Neural cell (in vitro differentiated cells): ENCODE measurements around the gene DACH1. TPM values are rescaled to one million over a fixed set of nuclear protein-coding genes. Genes with fewer than 3 reads are reported as not detected.
A peak's percentile ranks its signal among the peaks of the same experiment; 100 is the strongest.

Source experiments
- H2AFZ ChIP-seq: fragments of 200-600, 300-800 bp; sonication (generic), shearing (Covaris generic); 2 replicates; pipeline ENCODE4 v1.6.0; 2014; ENCODE audit warnings: low read depth, mild to moderate bottlenecking, antibody characterized with exemption, low read length, moderate library complexity
- H3F3A ChIP-seq: fragments of 200-600 bp; shearing (Covaris generic); 2 replicates; pipeline ENCODE4 v1.6.1; 2016; ENCODE audit warnings: mild to moderate bottlenecking, moderate library complexity, mixed read lengths, antibody characterized with exemption, low read length; ENCODE audit not compliant: insufficient read depth, poor library complexity, severe bottlenecking
- H3K27ac ChIP-seq: fragments of 200-600, 300-800 bp; sonication (generic), shearing (Covaris generic); 2 replicates; pipeline ENCODE4 v1.5.1; 2014; ENCODE audit warnings: mild to moderate bottlenecking, low read length, moderate library complexity
- H3K27me3 ChIP-seq: fragments of 300-800, 200-600 bp; sonication (generic), shearing (Covaris generic); 2 replicates; pipeline ENCODE4 v1.6.0; 2014; ENCODE audit warnings: mild to moderate bottlenecking, low read depth, low read length, moderate library complexity; ENCODE audit not compliant: insufficient read depth
- H3K36me3 ChIP-seq: fragments of 300-800, 200-600 bp; sonication (generic), shearing (Covaris generic); 2 replicates; pipeline ENCODE4 v1.5.1; 2014; ENCODE audit warnings: mild to moderate bottlenecking, antibody characterized with exemption, low read length, moderate library complexity; ENCODE audit not compliant: insufficient read depth
- H3K4me2 ChIP-seq: fragments of 300-800, 200-600 bp; sonication (generic), shearing (Covaris generic); 2 replicates; pipeline ENCODE4 v1.6.0; 2014; ENCODE audit warnings: mild to moderate bottlenecking, low read length
- H3K4me3 ChIP-seq: fragments of 300-800, 200-600 bp; sonication (generic), shearing (Covaris generic); 2 replicates; pipeline ENCODE4 v1.5.1; 2014; ENCODE audit warnings: mild to moderate bottlenecking, low read length, moderate library complexity
- H3K79me2 ChIP-seq: fragments of 200-600 bp; shearing (Covaris generic); replicated peaks from 2 replicates; pipeline ENCODE4 v1.6.0; 2014; ENCODE audit warnings: mild to moderate bottlenecking, low read length, moderate library complexity; ENCODE audit not compliant: insufficient read depth
- H3K9ac ChIP-seq: fragments of 300-800, 200-600 bp; sonication (generic), shearing (Covaris generic); 2 replicates; pipeline ENCODE4 v1.6.1; 2016; ENCODE audit warnings: mild to moderate bottlenecking, low read length, mixed read lengths
- H3K9me2 ChIP-seq: fragments of 200-600 bp; shearing (Covaris generic); 2 replicates; pipeline ENCODE4 v1.6.1; 2016; ENCODE audit warnings: mild to moderate bottlenecking, low read length, mixed read lengths; ENCODE audit not compliant: insufficient read depth
- H3K9me3 ChIP-seq: fragments of 200-600, 300-800 bp; sonication (generic), shearing (Covaris generic); 2 replicates; pipeline ENCODE4 v1.6.1; 2016; ENCODE audit warnings: mild to moderate bottlenecking, mixed run types, low read length, moderate library complexity, mixed read lengths
- H4K20me1 ChIP-seq: fragments of 200-600 bp; shearing (Covaris generic); 2 replicates; pipeline ENCODE4 v1.6.1; 2016; ENCODE audit warnings: mild to moderate bottlenecking, mixed run types; ENCODE audit not compliant: insufficient read depth
- EP300 ChIP-seq: fragments of 450-650 bp; conservative IDR thresholded peaks from 2 replicates; pipeline ENCODE4 v1.6.1; 2014; ENCODE audit warnings: antibody characterized with exemption, mild to moderate bottlenecking, moderate library complexity; ENCODE audit not compliant: poor library complexity, severe bottlenecking
- EZH2 ChIP-seq: fragments of 200-600, 300-800 bp; shearing (Covaris generic), sonication (generic); IDR thresholded peaks from 2 replicates; pipeline ENCODE4 v1.6.1; 2014; ENCODE audit warnings: antibody characterized with exemption, low read length, borderline replicate concordance, mild to moderate bottlenecking; ENCODE audit not compliant: insufficient read depth, poor library complexity, severe bottlenecking
- MXI1 ChIP-seq: fragments of 450-650 bp; conservative IDR thresholded peaks from 2 replicates; pipeline ENCODE4 v1.6.1; 2014; ENCODE audit warnings: antibody characterized with exemption, mild to moderate bottlenecking; ENCODE audit not compliant: poor library complexity, severe bottlenecking
- POLR2AphosphoS5 ChIP-seq: IDR thresholded peaks from 2 replicates; pipeline ENCODE4 v1.6.1; 2012
- RAD21 ChIP-seq: fragments of 450-650 bp; conservative IDR thresholded peaks from 2 replicates; pipeline ENCODE4 v1.6.1; 2014; ENCODE audit warnings: antibody characterized with exemption, mild to moderate bottlenecking, moderate library complexity
- SMC3 ChIP-seq: fragments of 450-650 bp; conservative IDR thresholded peaks from 2 replicates; pipeline ENCODE4 v1.6.1; 2014; ENCODE audit warnings: antibody characterized with exemption, mild to moderate bottlenecking, moderate library complexity; ENCODE audit not compliant: poor library complexity
- TAF1 ChIP-seq: IDR thresholded peaks from 2 replicates; pipeline ENCODE4 v1.6.1; 2012; ENCODE audit warnings: low read depth
- polyA plus RNA-seq: library from polyadenylated mRNA; depleted of rRNA; stranded (reverse); fragments of >200 nt; gene quantifications from 2 replicates; pipeline ENCODE4 v1.2.3, GENCODE V29; 2014
- TF ChIP-seq, protein P1 (sequence below): IDR thresholded peaks from 2 replicates; pipeline ENCODE4 v1.6.1; 2012; ENCODE audit warnings: borderline replicate concordance
- TF ChIP-seq, protein P2 (sequence below): fragments of 450-650 bp; IDR thresholded peaks from 2 replicates; pipeline ENCODE4 v1.5.1; 2014; ENCODE audit warnings: antibody characterized with exemption, mild to moderate bottlenecking, moderate library complexity; ENCODE audit not compliant: poor library complexity, severe bottlenecking

The DACH1 gene
- polyA plus RNA-seq, 1 donor from 2014 or later, result 20.0 TPM

DNA sequence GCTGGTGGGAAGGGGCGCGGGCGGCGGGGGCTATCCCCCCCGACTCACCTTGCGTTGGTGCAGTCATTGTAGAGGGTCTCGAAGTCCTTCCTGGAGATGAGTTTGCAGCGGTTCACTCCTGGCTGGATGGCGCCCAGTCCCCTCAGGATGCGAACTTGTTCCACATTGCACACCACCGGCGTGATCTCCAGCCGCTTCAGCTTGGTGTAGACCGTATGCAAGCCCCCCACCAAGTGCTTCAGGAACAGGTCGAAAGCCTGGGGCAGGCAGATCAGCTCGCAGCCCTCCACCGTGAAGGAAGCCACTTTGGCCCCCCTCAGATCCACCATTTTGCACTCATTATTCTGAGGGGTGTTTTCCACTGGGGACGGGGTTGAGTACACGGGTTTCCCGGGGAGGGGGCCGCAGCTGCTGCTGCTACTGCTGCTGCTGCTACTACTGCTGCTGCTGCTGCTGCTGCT, 1.1 kb downstream of the DACH1 start:
- no peaks in the 10 kb centered on the region for H3K9me3 ChIP-seq

DNA sequence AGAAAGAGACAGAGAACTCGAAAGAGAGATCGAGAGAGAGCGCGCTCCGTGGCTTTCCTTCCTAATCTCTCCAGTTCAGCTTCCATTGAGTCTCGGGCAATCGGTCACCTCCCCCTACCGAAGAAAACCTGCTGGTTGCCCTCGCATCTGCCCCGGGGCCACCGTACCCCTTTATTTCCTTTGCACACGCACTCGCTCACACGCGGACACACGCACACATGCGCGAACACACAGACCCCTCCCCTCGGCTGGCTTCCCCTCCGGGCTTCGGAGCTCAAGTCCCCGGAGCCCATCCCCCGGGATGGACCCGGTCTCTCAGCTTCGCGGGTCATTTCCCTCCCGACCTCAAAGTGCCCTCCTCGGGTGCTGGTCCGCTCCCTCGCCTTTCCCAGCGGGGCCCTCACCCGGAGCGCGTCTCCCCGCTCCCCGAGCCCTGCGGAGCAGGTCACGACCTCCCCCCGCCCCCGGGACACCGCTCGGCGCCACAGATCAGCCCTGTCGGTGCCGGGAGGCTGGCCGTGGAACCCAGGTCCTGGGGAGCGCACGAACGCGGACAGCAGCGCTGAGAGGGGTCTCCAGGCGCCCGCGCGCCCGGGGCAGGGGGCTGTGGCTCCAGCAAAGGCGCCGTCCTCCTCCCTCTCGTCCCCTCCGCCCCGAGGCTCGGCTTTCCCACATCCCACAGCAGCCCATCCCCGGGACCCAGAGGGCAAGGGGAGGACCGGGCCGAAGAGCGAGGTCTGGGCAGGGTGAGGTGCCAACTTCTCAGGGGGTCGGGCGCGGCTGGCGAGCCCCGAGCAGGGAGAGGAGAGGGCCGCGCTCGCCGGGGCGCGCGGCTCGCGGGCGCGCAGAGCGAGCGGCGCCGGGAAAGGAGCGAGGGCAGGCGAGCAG, 1.8 kb downstream of the DACH1 start:
- Histone ChIP-seq H4K20me1 (no peaks in the 10 kb centered on the region), H3K27ac (peak overlapping the region; percentile 71)
- TF ChIP-seq EZH2, result no peak
- TF ChIP-seq POLR2AphosphoS5, result no peak
- peak; percentile 10 for TF ChIP-seq RAD21
- no peak for TF ChIP-seq EP300
- TF ChIP-seq, protein P1, sequence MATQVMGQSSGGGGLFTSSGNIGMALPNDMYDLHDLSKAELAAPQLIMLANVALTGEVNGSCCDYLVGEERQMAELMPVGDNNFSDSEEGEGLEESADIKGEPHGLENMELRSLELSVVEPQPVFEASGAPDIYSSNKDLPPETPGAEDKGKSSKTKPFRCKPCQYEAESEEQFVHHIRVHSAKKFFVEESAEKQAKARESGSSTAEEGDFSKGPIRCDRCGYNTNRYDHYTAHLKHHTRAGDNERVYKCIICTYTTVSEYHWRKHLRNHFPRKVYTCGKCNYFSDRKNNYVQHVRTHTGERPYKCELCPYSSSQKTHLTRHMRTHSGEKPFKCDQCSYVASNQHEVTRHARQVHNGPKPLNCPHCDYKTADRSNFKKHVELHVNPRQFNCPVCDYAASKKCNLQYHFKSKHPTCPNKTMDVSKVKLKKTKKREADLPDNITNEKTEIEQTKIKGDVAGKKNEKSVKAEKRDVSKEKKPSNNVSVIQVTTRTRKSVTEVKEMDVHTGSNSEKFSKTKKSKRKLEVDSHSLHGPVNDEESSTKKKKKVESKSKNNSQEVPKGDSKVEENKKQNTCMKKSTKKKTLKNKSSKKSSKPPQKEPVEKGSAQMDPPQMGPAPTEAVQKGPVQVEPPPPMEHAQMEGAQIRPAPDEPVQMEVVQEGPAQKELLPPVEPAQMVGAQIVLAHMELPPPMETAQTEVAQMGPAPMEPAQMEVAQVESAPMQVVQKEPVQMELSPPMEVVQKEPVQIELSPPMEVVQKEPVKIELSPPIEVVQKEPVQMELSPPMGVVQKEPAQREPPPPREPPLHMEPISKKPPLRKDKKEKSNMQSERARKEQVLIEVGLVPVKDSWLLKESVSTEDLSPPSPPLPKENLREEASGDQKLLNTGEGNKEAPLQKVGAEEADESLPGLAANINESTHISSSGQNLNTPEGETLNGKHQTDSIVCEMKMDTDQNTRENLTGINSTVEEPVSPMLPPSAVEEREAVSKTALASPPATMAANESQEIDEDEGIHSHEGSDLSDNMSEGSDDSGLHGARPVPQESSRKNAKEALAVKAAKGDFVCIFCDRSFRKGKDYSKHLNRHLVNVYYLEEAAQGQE, result no peak
- TF ChIP-seq, protein P2, sequence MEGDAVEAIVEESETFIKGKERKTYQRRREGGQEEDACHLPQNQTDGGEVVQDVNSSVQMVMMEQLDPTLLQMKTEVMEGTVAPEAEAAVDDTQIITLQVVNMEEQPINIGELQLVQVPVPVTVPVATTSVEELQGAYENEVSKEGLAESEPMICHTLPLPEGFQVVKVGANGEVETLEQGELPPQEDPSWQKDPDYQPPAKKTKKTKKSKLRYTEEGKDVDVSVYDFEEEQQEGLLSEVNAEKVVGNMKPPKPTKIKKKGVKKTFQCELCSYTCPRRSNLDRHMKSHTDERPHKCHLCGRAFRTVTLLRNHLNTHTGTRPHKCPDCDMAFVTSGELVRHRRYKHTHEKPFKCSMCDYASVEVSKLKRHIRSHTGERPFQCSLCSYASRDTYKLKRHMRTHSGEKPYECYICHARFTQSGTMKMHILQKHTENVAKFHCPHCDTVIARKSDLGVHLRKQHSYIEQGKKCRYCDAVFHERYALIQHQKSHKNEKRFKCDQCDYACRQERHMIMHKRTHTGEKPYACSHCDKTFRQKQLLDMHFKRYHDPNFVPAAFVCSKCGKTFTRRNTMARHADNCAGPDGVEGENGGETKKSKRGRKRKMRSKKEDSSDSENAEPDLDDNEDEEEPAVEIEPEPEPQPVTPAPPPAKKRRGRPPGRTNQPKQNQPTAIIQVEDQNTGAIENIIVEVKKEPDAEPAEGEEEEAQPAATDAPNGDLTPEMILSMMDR, result no peak
- no peak for TF ChIP-seq TAF1
- no peak for TF ChIP-seq MXI1

More for the DNA sequence above, 1.1 kb downstream of the DACH1 start:
- H3K4me3 ChIP-seq, result peak overlapping the region; percentile 92
- peak overlapping the region; percentile 71 for H3K27ac ChIP-seq
- no peaks in the 10 kb centered on the region for H4K20me1 ChIP-seq
- no peak overlapping the region for H3K4me2 ChIP-seq
- H3K9me2 ChIP-seq, result no peaks in the 10 kb centered on the region
- H3K79me2 ChIP-seq, result peaks cover 53% of the 10 kb centered on the region
- peaks cover 5% of the 10 kb centered on the region for H3F3A ChIP-seq
- peak overlapping the region; percentile 30 for H2AFZ ChIP-seq
- TF ChIP-seq RAD21, result no peak
- no peak for TF ChIP-seq EZH2
- TF ChIP-seq POLR2AphosphoS5, result no peak
- peak; percentile 53 for TF ChIP-seq MXI1
- peak; percentile 58 for TF ChIP-seq SMC3
- TF ChIP-seq, protein P1, result peak; percentile 56
- no peak for TF ChIP-seq TAF1
- TF ChIP-seq EP300, result peak; percentile 11
- TF ChIP-seq, protein P2, result no peak
- no peaks in the 10 kb centered on the region for H3K36me3 ChIP-seq
- H3K9ac ChIP-seq, result peak overlapping the region; percentile 79
- peaks cover 42% of the 10 kb centered on the region for H3K27me3 ChIP-seq

More for the DNA sequence above, 1.8 kb downstream of the DACH1 start:
- Histone ChIP-seq H3K9me3 (no peaks in the 10 kb centered on the region), H2AFZ (peak overlapping the region; percentile 49), H3K79me2 (peaks cover 59% of the 10 kb centered on the region), H3K36me3 (no peaks in the 10 kb centered on the region), H3K27me3 (peaks cover 40% of the 10 kb centered on the region), H3K4me2 (peak overlapping the region; percentile 64), H3K9ac (peak overlapping the region; percentile 79), H3K9me2 (no peaks in the 10 kb centered on the region), H3K4me3 (peak overlapping the region; percentile 92), H3F3A (peaks cover 5% of the 10 kb centered on the region)
